Small intestine (tissue), 7 donors: ENCODE data around the gene ASB6. TPM values are rescaled to one million over a fixed set of nuclear protein-coding genes. Genes with fewer than 3 reads are reported as not detected.
"Not testable (repeated sequence)": the region's sequence is repeated elsewhere in the genome, so short reads cannot be mapped to it uniquely, and the experiment has no call there.

ENCODE experiments used
- DNase-seq, 2 donors: peaks; one replicate each; pipeline versions ENCODE4 v3.0.0 to v3.0.0-alpha.2; 2013
- FAIRE-seq: peaks from 2 replicates; lab custom pipeline; 2012; peaks lifted over from hg19 to GRCh38; lab: Jason Lieb, UNC
- H3K27ac ChIP-seq, 3 donors: one replicate each; pipeline ENCODE4 v1.5.1; 2013; ENCODE audit warnings: low read length in 2 of 3, mild to moderate bottlenecking in 2 of 3, control low read depth in 1 of 3, inconsistent platforms in 1 of 3, low read depth in 1 of 3, moderate library complexity in 1 of 3
- H3K27me3 ChIP-seq, 3 donors: one replicate each; pipeline ENCODE4 v1.6.1; 2013; ENCODE audit warnings: low read length in 3 of 3, inconsistent platforms in 1 of 3; ENCODE audit not compliant: control insufficient read depth in 3 of 3, insufficient read depth in 3 of 3
- H3K36me3 ChIP-seq, 3 donors: one replicate each; pipeline ENCODE4 v1.6.1; 2013; ENCODE audit warnings: low read length in 3 of 3, inconsistent platforms in 1 of 3, low read depth in 1 of 3, mild to moderate bottlenecking in 1 of 3, moderate library complexity in 1 of 3; ENCODE audit not compliant: control insufficient read depth in 3 of 3, insufficient read depth in 2 of 3
- H3K4me1 ChIP-seq, 3 donors: one replicate each; pipeline ENCODE4 v1.6.1; 2013; ENCODE audit warnings: low read length in 2 of 3, inconsistent platforms in 1 of 3, low read depth in 1 of 3, mild to moderate bottlenecking in 1 of 3, moderate library complexity in 1 of 3; ENCODE audit not compliant: control insufficient read depth in 3 of 3, insufficient read depth in 2 of 3
- H3K4me3 ChIP-seq, 3 donors: one replicate each; pipeline ENCODE4 v1.5.1; 2013; ENCODE audit warnings: low read length in 3 of 3, control low read depth in 1 of 3, inconsistent platforms in 1 of 3, low read depth in 1 of 3, mild to moderate bottlenecking in 1 of 3, moderate library complexity in 1 of 3
- H3K9me3 ChIP-seq, 2 donors: one replicate each; pipeline ENCODE4 v1.6.1; 2013; ENCODE audit warnings: low read depth in 1 of 2, low read length in 1 of 2; ENCODE audit not compliant: control insufficient read depth in 2 of 2, insufficient read depth in 1 of 2
- WGBS, 3 donors: extraction: QIAGEN DNeasy Blood & Tissue Kit; methylation state at CpG; one replicate each; pipeline ENCODE4 v1.1.7; 2013; 5-methylcytosine and 5-hydroxymethylcytosine counted together
- polyA plus RNA-seq, 4 donors: library from polyadenylated mRNA; stranded (reverse) in 3 of 4; unstranded in 1 of 4; fragments of 200-250 nt in 3 of 4; fragments of 120-200 nt in 1 of 4; gene quantifications; one replicate each; pipeline versions ENCODE4 v1.2.1 to v1.2.3, GENCODE V29; 2013
- donor health status: healthy with polysubstance abuse.
- donor health status: control.
- donor health status: control.
- donor health status: Bipolar disorder and iron deficiency.
- donor health status: healthy.

The ASB6 gene
- polyA plus RNA-seq, 4 donors, result 11.9 to 14.9 (median 13.8) TPM

- H3K27me3 ChIP-seq, H3K9me3 ChIP-seq, FAIRE-seq, DNase-seq, H3K27ac ChIP-seq, H3K4me3 ChIP-seq, H3K36me3 ChIP-seq: not testable (repeated sequence)
- peaks cover 0 to 13% (median 0%) of the 10 kb centered on the region in 3 donors for H3K4me1 ChIP-seq
- 77 to 87% (median 83%) methylated on average over 10 of the region's 10 CpGs for WGBS, 3 donors
Observed at GRCh38 chr9:129592790-129593189, 49.2 kb downstream of the ASB6 start.

- Histone ChIP-seq H3K27ac (no peak overlapping the region), H3K4me3 (no peak overlapping the region), H3K4me1 (peaks cover 0 to 8% (median 0%) of the 10 kb centered on the region in 3 donors), H3K27me3 (no peaks in the 10 kb centered on the region), H3K9me3 (no peaks in the 10 kb centered on the region), H3K36me3 (no peaks in the 10 kb centered on the region)
- FAIRE-seq (no peak), DNase-seq (no peak)
- 79 to 85% (median 82%) methylated on average over 5 of the region's 5 CpGs for WGBS, 3 donors
Observed at GRCh38 chr9:129591916-129592315, 50.0 kb downstream of the ASB6 start.

GRCh38 chr9:129590466-129590865, 51.5 kb downstream of the ASB6 start:
- no peaks in the 10 kb centered on the region for H3K9me3 ChIP-seq
- 85 to 88% (median 86%) methylated on average over 6 of the region's 6 CpGs for WGBS, 3 donors
- no peak for FAIRE-seq
- no peaks in the 10 kb centered on the region for H3K36me3 ChIP-seq
- H3K27ac ChIP-seq, result no peak overlapping the region
- no peak overlapping the region for H3K4me3 ChIP-seq
- no peak for DNase-seq
- H3K27me3 ChIP-seq, result no peaks in the 10 kb centered on the region
- no peaks in the 10 kb centered on the region for H3K4me1 ChIP-seq

- no peaks in the 10 kb centered on the region for H3K27me3 ChIP-seq
- DNase-seq (no peak), FAIRE-seq (no peak)
- no peaks in the 10 kb centered on the region for H3K9me3 ChIP-seq
- WGBS, 3 donors, result 82 to 89% (median 87%) methylated on average over 23 of the region's 23 CpGs
- H3K4me1 ChIP-seq, result peaks cover 0 to 6% (median 3%) of the 10 kb centered on the region in 3 donors
- no peak overlapping the region for H3K27ac ChIP-seq
- H3K4me3 ChIP-seq, result no peak overlapping the region
- H3K36me3 ChIP-seq, result no peaks in the 10 kb centered on the region
Observed at GRCh38 chr9:129587487-129588262, 54.3 kb downstream of the ASB6 start.

- H3K27ac ChIP-seq, result no peak overlapping the region
- 69 to 81% (median 79%) methylated on average over 3 to 8 of the region's 8 CpGs for WGBS, 3 donors
Observed at GRCh38 chr9:129586685-129587084, 55.3 kb downstream of the ASB6 start.

GRCh38 chr9:129586245-129586644, 55.7 kb downstream of the ASB6 start:
- Histone ChIP-seq H3K4me1 (peaks cover 0 to 6% (median 3%) of the 10 kb centered on the region in 3 donors), H3K27ac (no peak overlapping the region), H3K36me3 (no peaks in the 10 kb centered on the region), H3K9me3 (no peaks in the 10 kb centered on the region), H3K4me3 (no peak overlapping the region), H3K27me3 (no peaks in the 10 kb centered on the region)
- FAIRE-seq (no peak), DNase-seq (no peak)
- WGBS, 3 donors, result 84 to 93% (median 87%) methylated on average over 1 of the region's 1 CpG

More at GRCh38 chr9:129586685-129587084, 55.3 kb downstream of the ASB6 start:
- no peak overlapping the region for H3K4me3 ChIP-seq
- FAIRE-seq (no peak), DNase-seq (no peak)
- H3K36me3 ChIP-seq, result no peaks in the 10 kb centered on the region
- H3K4me1 ChIP-seq, result peaks cover 0 to 6% (median 3%) of the 10 kb centered on the region in 3 donors
- H3K27me3 ChIP-seq, result no peaks in the 10 kb centered on the region
- no peaks in the 10 kb centered on the region for H3K9me3 ChIP-seq

- DNase-seq, result no peak
- Histone ChIP-seq H3K9me3 (peaks cover 0 to 4% of the 10 kb centered on the region in 2 donors), H3K4me1 (peaks cover 0 to 8% (median 3%) of the 10 kb centered on the region in 3 donors), H3K4me3 (no peak overlapping the region), H3K27me3 (no peaks in the 10 kb centered on the region), H3K27ac (no peak overlapping the region), H3K36me3 (no peaks in the 10 kb centered on the region)
- FAIRE-seq, result no peak
- 92 to 100% (median 94%) methylated on average over 1 of the region's 1 CpG for WGBS, 3 donors
Observed at GRCh38 chr9:129585352-129585751, 56.6 kb downstream of the ASB6 start.
